ENCODE data around the gene FGL2.

Gene FGL2, protein sequence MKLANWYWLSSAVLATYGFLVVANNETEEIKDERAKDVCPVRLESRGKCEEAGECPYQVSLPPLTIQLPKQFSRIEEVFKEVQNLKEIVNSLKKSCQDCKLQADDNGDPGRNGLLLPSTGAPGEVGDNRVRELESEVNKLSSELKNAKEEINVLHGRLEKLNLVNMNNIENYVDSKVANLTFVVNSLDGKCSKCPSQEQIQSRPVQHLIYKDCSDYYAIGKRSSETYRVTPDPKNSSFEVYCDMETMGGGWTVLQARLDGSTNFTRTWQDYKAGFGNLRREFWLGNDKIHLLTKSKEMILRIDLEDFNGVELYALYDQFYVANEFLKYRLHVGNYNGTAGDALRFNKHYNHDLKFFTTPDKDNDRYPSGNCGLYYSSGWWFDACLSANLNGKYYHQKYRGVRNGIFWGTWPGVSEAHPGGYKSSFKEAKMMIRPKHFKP

DNA sequence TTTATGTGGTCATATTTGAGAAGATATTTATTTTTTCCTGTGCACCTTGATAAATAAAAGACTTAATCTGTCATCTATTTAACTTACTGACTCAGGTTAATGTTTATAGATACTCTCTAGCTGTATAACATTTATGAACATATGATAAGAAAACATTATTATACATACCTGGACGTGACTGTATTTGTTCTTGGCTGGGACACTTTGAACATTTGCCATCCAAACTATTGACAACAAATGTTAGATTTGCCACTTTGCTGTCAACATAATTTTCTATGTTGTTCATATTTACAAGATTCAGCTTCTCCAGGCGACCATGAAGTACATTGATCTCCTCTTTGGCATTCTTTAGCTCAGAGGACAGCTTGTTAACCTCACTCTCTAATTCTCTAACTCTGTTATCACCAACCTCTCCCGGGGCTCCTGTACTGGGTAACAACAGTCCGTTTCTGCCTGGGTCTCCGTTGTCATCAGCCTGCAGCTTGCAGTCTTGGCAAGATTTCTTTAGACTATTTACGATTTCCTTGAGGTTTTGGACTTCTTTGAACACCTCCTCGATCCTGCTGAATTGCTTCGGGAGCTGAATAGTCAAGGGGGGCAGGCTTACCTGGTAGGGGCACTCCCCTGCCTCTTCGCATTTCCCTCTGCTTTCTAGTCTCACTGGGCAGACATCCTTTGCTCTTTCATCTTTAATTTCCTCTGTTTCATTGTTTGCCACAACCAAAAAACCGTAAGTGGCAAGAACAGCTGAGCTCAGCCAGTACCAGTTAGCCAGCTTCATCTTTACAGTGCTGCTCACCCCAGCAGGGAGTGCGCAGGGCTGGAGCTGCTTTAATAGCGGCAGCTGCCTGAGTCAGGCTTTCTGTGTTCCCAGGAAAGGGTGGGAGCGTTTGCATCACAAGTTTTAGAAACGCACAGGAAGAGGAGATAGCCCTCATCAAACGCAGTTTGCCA lies at the start of gene FGL2:
TSS of gene FGL2 (minus strand) at position 807 of the 954 bp plus-strand sequence. CDS start at position 781, 26 bp downstream.
- Histone ChIP-seq H4K20me1 (no peaks in the 10 kb centered on the region), H3K27me3 (peaks cover 0 to 8% (median 0%) of the 10 kb centered on the region in 11 experiments; a peak in 4 of 22 replicates), H3K9me3 (replicated peaks in 1 of 11) (no peaks in the 10 kb centered on the region), H3K9ac (peak within 1 kb of the TSS in 5 of 11 experiments; percentile 6 to 73 (median 69); a peak in 7 of 22 replicates), H3K4me2 (peak within 1 kb of the TSS; percentile 19 to 97 (median 51); a peak in 20 of 22 replicates), H3K27ac (peak within 1 kb of the TSS in 6 of 11 experiments; percentile 15 to 63 (median 49); a peak in 9 of 22 replicates), H3K4me1 (peaks cover 5 to 71% (median 14%) of the 10 kb centered on the region in 10 experiments), H3K36me3 (peaks cover 0 to 4% (median 0%) of the 10 kb centered on the region in 11 experiments; a peak in 1 of 22 replicates), H3K4me3 (peak within 1 kb of the TSS in 4 of 10 experiments; percentile 50 to 63 (median 58); a peak in 8 of 20 replicates)
- TF ChIP-seq Cebpa-rat (IDR thresholded peaks at IDR 0.05): no peak

DNA sequence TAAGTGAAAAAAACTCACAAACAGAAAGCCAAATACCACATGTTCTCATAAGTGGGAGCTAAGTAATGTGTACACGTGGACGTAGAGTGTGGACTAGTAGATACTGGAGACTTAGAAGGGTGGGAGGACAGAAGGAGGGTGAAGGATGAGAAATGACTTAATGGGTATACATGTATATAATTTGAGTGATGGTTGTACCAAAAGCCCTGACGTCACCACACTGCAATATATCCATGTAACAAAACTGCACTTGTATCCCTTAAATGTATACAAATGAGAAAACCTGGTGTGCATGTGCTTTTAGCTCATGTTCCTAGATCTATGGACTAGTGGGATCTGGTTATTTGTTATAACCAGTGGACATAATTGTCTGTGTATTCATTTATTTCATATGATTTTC lies 48.5 kb upstream of the FGL2 start:
- no peak overlapping the region for H3K4me3 ChIP-seq
- H3K4me2 ChIP-seq: no peak overlapping the region

DNA sequence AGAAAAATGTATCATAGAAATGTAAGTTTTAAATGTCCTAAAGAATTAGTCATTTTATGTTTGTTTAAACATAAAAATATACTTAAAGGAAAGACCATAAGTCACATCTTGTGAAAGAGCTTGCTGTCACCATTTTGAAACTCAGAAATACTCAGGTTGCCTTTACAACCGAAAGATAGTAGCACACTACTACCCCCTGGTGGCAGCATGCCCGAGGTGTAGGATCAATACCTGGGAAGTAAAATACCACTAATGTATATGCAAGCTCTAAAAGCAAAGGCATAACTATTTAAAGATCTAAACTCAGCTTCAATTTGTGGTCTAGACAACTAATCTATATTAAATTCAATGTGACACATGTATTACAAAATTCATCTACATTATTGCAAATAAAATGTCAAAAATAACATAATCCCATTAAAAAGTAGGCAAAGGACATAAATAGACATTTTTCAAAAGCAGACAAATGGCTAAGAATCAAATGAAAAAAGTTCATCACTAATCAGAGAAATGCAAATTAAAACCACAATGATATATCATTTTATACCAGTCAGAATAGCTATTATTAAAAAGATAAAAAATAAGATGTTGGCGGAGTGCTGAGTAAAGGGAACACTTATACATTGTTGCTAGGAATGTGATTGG lies 47.7 kb upstream of the FGL2 start:
- no peak overlapping the region for H3K9ac ChIP-seq
- H3K27me3 ChIP-seq: no peaks in the 10 kb centered on the region
- H3K4me3 ChIP-seq: no peak overlapping the region
- TF ChIP-seq Cebpa-rat (IDR thresholded peaks at IDR 0.05): no peak
- H3K27ac ChIP-seq: no peak overlapping the region
- H3K4me2 ChIP-seq: no peak overlapping the region
- no peaks in the 10 kb centered on the region for H3K36me3 ChIP-seq
- H3K9me3 ChIP-seq (replicated peaks in 1 of 11): no peaks in the 10 kb centered on the region
- H4K20me1 ChIP-seq: no peaks in the 10 kb centered on the region
- H3K4me1 ChIP-seq: peaks cover 0 to 35% (median 0%) of the 10 kb centered on the region in 10 experiments; a peak in 8 of 20 replicates

More for the DNA sequence above, 48.5 kb upstream of the FGL2 start:
- Histone ChIP-seq H4K20me1 (no peaks in the 10 kb centered on the region), H3K36me3 (no peaks in the 10 kb centered on the region), H3K27me3 (no peaks in the 10 kb centered on the region), H3K9me3 (replicated peaks in 1 of 11) (no peaks in the 10 kb centered on the region), H3K27ac (no peak overlapping the region), H3K9ac (no peak overlapping the region), H3K4me1 (peaks cover 0 to 31% (median 0%) of the 10 kb centered on the region in 10 experiments; a peak in 8 of 20 replicates)
- TF ChIP-seq Cebpa-rat (IDR thresholded peaks at IDR 0.05): no peak

DNA sequence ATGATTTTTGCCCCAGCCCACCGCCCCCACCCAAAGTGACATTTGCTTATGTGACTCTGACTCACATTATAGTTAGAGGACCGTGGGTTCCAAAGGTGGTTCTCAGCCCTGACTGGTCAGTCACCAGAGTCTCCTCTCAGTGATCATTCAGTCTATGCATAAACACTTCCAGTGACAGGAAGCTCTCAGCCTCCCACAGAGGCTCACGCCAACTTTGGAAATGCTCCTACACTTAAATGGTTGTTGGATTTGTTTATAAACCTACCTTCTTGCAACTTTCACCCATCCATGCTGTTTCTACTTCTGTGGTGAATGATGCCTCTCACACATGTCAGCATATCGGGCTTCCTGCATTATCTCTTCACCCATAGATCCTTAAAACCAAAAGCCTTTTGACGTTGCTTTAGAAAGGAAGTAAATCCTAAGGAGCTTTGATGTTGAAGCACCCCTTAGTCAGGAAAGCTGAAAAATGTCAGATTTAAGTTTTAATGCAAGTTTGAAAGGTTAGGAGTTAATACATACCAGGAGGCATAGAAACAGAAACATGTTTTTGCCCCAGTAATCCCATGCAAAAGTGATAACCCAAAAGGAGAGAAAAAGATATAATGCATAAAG lies 46.5 kb upstream of the FGL2 start:
- no peak for TF ChIP-seq Cebpa-rat (IDR thresholded peaks at IDR 0.05)
- Histone ChIP-seq H3K4me2 (peak overlapping the region in 4 of 11 experiments; percentile 25 to 78 (median 66); a peak in 8 of 22 replicates), H3K27me3 (no peaks in the 10 kb centered on the region), H4K20me1 (no peaks in the 10 kb centered on the region), H3K9me3 (replicated peaks in 1 of 11) (no peaks in the 10 kb centered on the region), H3K9ac (no peak overlapping the region), H3K27ac (peak overlapping the region in 4 of 11 experiments; percentile 0 to 19 (median 15); a peak in 4 of 22 replicates), H3K4me3 (no peak overlapping the region), H3K4me1 (peaks cover 0 to 44% (median 0%) of the 10 kb centered on the region in 10 experiments; a peak in 8 of 20 replicates), H3K36me3 (peaks cover 0 to 8% (median 0%) of the 10 kb centered on the region in 11 experiments; a peak in 4 of 22 replicates)

DNA sequence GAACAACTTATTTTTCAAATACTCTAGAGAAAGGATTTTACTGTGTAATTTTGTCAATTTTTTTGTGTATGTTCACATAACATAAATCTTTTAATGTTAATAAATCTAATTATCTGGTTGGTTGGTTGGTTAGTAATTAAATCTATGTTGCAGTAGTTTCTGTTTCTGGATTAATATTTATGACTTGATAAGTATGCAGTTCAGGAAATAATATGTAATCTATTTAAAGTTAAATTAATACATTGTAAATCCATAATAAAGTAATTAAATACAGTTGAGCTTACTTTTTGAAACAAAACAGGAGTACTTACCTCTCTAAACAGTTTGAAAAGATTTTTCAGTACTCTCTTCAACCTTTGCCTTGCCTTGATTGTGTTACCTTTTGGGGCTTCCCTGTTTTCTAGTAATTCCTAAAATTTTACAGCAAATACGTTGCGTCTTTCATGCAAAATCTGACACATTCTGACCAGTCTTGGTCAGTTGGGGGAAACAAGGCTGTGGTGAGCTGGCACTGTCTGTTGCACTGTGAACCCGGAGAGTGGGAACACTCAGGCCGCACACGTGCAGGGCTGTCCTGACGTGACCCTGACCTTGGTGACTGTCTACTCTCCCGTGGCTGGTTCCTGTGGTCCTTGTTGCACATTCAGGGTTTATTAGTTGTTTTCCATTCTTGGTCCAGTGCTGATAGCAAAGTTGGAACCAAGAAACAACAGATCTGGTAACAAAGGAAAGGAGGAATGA lies 45.6 kb upstream of the FGL2 start:
- Histone ChIP-seq H3K27ac (peak overlapping the region in 2 of 11 experiments; percentile 15 to 27; a peak in 2 of 22 replicates), H3K9ac (no peak overlapping the region), H3K4me3 (no peak overlapping the region), H4K20me1 (no peaks in the 10 kb centered on the region), H3K4me2 (peak overlapping the region in 3 of 11 experiments; percentile 57 to 78 (median 75); a peak in 5 of 22 replicates), H3K36me3 (peaks cover 0 to 8% (median 0%) of the 10 kb centered on the region in 11 experiments; a peak in 4 of 22 replicates), H3K9me3 (replicated peaks in 1 of 11) (no peaks in the 10 kb centered on the region), H3K27me3 (no peaks in the 10 kb centered on the region), H3K4me1 (peaks cover 0 to 51% (median under 1%) of the 10 kb centered on the region in 10 experiments; a peak in 9 of 20 replicates)
- no peak for TF ChIP-seq Cebpa-rat (IDR thresholded peaks at IDR 0.05)

DNA sequence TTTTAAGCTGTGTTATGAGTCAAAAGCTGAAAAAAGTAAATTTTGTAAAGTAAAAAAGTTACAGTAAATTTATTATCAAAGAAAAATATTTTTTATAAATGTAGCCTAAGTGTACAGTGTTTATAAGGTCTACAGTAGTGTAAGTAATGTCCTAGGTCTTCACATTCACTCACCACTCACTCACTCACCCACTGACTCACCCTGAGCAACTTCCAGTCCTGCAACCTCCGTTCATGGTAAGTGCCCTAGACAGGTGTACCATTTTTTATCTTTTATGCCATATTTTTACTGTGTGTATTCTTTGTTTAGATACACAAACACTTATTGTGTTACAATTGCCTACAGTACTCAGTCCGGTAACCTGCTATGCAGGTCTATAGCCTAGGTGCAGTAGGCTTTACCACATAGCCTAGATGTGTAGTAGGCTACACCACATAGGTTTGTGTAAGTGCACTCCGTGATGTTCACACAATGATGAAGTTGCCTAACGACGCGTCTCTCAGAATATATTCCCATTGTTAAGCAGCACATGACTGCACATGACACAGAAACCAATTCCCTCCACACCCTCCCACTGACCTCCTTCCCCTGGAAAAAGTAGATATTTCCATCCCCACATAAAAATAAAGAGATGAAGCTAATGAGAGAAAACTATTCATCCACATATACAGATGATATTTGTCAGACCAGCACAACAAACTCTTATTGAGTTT lies 44.8 kb upstream of the FGL2 start:
- H3K27ac ChIP-seq: no peak overlapping the region
- H3K9me3 ChIP-seq (replicated peaks in 1 of 11): no peaks in the 10 kb centered on the region
- peaks cover 0 to 59% (median 8%) of the 10 kb centered on the region in 10 experiments; a peak in 17 of 20 replicates for H3K4me1 ChIP-seq
- no peaks in the 10 kb centered on the region for H3K27me3 ChIP-seq
- peaks cover 0 to 8% (median 0%) of the 10 kb centered on the region in 11 experiments; a peak in 4 of 22 replicates for H3K36me3 ChIP-seq
- H3K4me2 ChIP-seq: peak overlapping the region in 2 of 11 experiments; percentile 46 to 49; a peak in 4 of 22 replicates
- no peaks in the 10 kb centered on the region for H4K20me1 ChIP-seq
- no peak overlapping the region for H3K9ac ChIP-seq
- H3K4me3 ChIP-seq: no peak overlapping the region
- no peak for TF ChIP-seq Cebpa-rat (IDR thresholded peaks at IDR 0.05)

DNA sequence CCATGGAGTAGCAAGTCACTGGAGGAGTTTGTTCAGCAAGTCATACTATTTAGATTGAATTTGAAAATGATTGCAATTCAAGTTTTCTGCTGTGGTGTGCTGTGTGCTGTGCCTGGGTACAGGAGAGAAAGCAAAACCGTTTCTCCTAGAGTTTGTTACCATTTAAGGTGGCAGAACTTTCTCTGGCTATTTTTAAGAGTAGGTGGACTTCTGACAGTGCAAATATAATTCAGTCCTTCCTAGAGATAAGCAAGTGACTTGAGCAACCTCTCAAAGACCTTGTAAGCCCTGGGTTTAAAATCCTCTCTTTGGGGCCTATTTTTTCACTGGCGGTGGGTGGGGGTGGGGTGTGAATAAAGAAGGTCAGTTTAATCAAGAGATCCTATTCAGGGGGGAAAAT lies 42.9 kb upstream of the FGL2 start:
- no peak overlapping the region for H3K27ac ChIP-seq
- H4K20me1 ChIP-seq: no peaks in the 10 kb centered on the region
- peak overlapping the region in 3 of 11 experiments; percentile 15 to 38 (median 30); a peak in 4 of 22 replicates for H3K4me2 ChIP-seq
- no peaks in the 10 kb centered on the region for H3K27me3 ChIP-seq
- H3K9ac ChIP-seq: no peak overlapping the region
- H3K9me3 ChIP-seq (replicated peaks in 1 of 11): peaks cover 0 to 8% (median 0%) of the 10 kb centered on the region in 11 experiments; a peak in 4 of 22 replicates
- H3K4me3 ChIP-seq: no peak overlapping the region
- H3K4me1 ChIP-seq: peaks cover 0 to 76% (median 26%) of the 10 kb centered on the region in 10 experiments; a peak in 17 of 20 replicates
- no peak for TF ChIP-seq Cebpa-rat (IDR thresholded peaks at IDR 0.05)
- peaks cover 0 to 10% (median 0%) of the 10 kb centered on the region in 11 experiments; a peak in 4 of 22 replicates for H3K36me3 ChIP-seq

Measured in BLaER1 treated with 17β-estradiol and CSF1 and Interleukin-3, amounts not matched to agents 10 nM and 100 nM (cell line).